K562 (cell line): Measurements from ENCODE around the gene ZNF837. TPM values are rescaled to one million over a fixed set of nuclear protein-coding genes. Genes with fewer than 3 reads are reported as not detected.

Experiments
- ATAC-seq: fragments of 200-7000 bp; cut with Tn5 transposase; 3 replicates; pipeline ENCODE4 v1.9.1; 2020; ENCODE audit warnings: moderate library complexity
- BruUV-seq: library from RNA; stranded (reverse); fragments of 400-500 nt; replicated peaks from 2 replicates; lab custom pipeline; 2021; lab: Mats Ljungman, UMichigan
- CTCF ChIA-PET: fragments of 300-600 bp; formaldehyde crosslinking; extraction: SDS; loops from one replicate; lab custom pipeline; 2021; ENCODE audit warnings: low intra/inter-chr PET ratio; lab: Yijun Ruan, JAX
- POLR2A ChIA-PET: fragments of 300-600, 350-650 bp; sonication (Branson Sonifier 250); formaldehyde crosslinking; extraction: SDS; loops from one replicate; lab custom pipeline; 2021; ENCODE audit warnings: antibody characterized with exemption, inconsistent platforms; lab: Yijun Ruan, JAX
- DNase-seq, 4 experiments: peaks; one replicate each; pipeline versions ENCODE4 v3.0.0 to v3.0.0-alpha.2; 2011 to 2018; ENCODE audit warnings: low spot score in 3 of 4, mixed read lengths in 3 of 4; ENCODE audit errors: extremely low read depth in 1 of 4
- FAIRE-seq: peaks from 2 replicates; lab custom pipeline; 2011; peaks lifted over from hg19 to GRCh38; lab: Jason Lieb, UNC
- H2AFZ ChIP-seq: 2 replicates; pipeline ENCODE4 v1.6.0; 2011; ENCODE audit warnings: low read depth, low read length, control low read depth, inconsistent platforms
- H3K27ac ChIP-seq: fragments of 200-600 bp; 3 replicates; pipeline ENCODE4 v1.8.0; 2011; ENCODE audit warnings: low read depth, mild to moderate bottlenecking, control low read depth, inconsistent platforms, low read length, moderate library complexity, mixed read lengths; ENCODE audit errors: extremely low read depth
- H3K27me3 ChIP-seq, 2 experiments: fragments of 300-600 bp in 1 of 2; 2 replicates in 1 of 2; 3 replicates in 1 of 2; pipeline versions ENCODE4 v1.6.0 to v1.8.0; 2011; ENCODE audit warnings: inconsistent platforms in 2 of 2, low read length in 2 of 2, mild to moderate bottlenecking in 1 of 2, mixed read lengths in 1 of 2, moderate library complexity in 1 of 2; ENCODE audit not compliant: control insufficient read depth in 2 of 2, insufficient read depth in 2 of 2
- H3K36me3 ChIP-seq: fragments of 300-600 bp; 3 replicates; pipeline ENCODE4 v1.8.0; 2011; ENCODE audit warnings: mild to moderate bottlenecking, low read length, inconsistent platforms; ENCODE audit not compliant: control insufficient read depth, insufficient read depth
- H3K4me1 ChIP-seq, 2 experiments: fragments of 200-600 bp in 1 of 2; replicated peaks in 1 of 2; 2 replicates in 1 of 2; 3 replicates in 1 of 2; pipeline versions ENCODE4 v1.5.1 to v1.8.0; 2011; ENCODE audit warnings: inconsistent platforms in 2 of 2, low read length in 2 of 2, mild to moderate bottlenecking in 1 of 2, mixed read lengths in 1 of 2, moderate library complexity in 1 of 2; ENCODE audit not compliant: control insufficient read depth in 2 of 2, insufficient read depth in 2 of 2
- H3K4me2 ChIP-seq: 2 replicates; pipeline ENCODE4 v1.6.1; 2011; ENCODE audit warnings: low read length, control low read depth, inconsistent platforms, mixed read lengths; ENCODE audit not compliant: insufficient read depth
- H3K4me3 ChIP-seq: fragments of 200-600 bp; sonication (generic), shearing (Covaris generic); 2 replicates; pipeline ENCODE4 v1.5.1; 2016; ENCODE audit warnings: control low read depth, inconsistent platforms
- H3K79me2 ChIP-seq: fragments of 200-600 bp; 3 replicates; pipeline ENCODE4 v1.8.0; 2011; ENCODE audit warnings: low read length, inconsistent platforms; ENCODE audit not compliant: control insufficient read depth, insufficient read depth
- H3K9ac ChIP-seq, 2 experiments: 2 replicates each; pipeline versions ENCODE4 v1.6.0 to v1.6.1; 2011; ENCODE audit warnings: low read depth in 2 of 2, low read length in 2 of 2, control low read depth in 1 of 2, inconsistent platforms in 1 of 2, mild to moderate bottlenecking in 1 of 2, mixed read lengths in 1 of 2; ENCODE audit not compliant: insufficient read depth in 1 of 2
- H3K9me1 ChIP-seq: one replicate; pipeline ENCODE4 v1.6.0; 2011; ENCODE audit warnings: inconsistent platforms, mild to moderate bottlenecking, low read length, moderate library complexity; ENCODE audit not compliant: control insufficient read depth, insufficient read depth
- H3K9me3 ChIP-seq: replicated peaks from 2 replicates; pipeline ENCODE4 v1.5.1; 2011; ENCODE audit warnings: low read depth, low read length, inconsistent platforms; ENCODE audit not compliant: control insufficient read depth, insufficient read depth
- H4K20me1 ChIP-seq: replicated peaks from 2 replicates; pipeline ENCODE4 v1.6.1; 2011; ENCODE audit warnings: low read length, inconsistent platforms, mixed read lengths; ENCODE audit not compliant: control insufficient read depth, insufficient read depth
- CTCF ChIP-seq, 3 experiments: IDR thresholded peaks in 2 of 3; conservative IDR thresholded peaks in 1 of 3; 2 replicates each; pipeline ENCODE4 v1.5.1; 2011 to 2012; ENCODE audit warnings: low read length in 3 of 3, mild to moderate bottlenecking in 3 of 3, control low read depth in 2 of 3, improper control_type of control experiment in 1 of 3, inconsistent platforms in 1 of 3, low read depth in 1 of 3, mixed read lengths in 1 of 3, moderate library complexity in 1 of 3; ENCODE audit not compliant: insufficient read depth in 2 of 3
- MNT ChIP-seq, 2 experiments: fragments of 450-650 bp; conservative IDR thresholded peaks; 2 replicates each; pipeline ENCODE4 v1.6.1; 2017; ENCODE audit warnings: mild to moderate bottlenecking in 2 of 2, moderate library complexity in 2 of 2
- NFE2L1 ChIP-seq: fragments of 450-650 bp; IDR thresholded peaks from 2 replicates; pipeline ENCODE4 v1.6.1; 2016; ENCODE audit warnings: missing genetic modification characterization, low read depth, mild to moderate bottlenecking, missing compliant biosample characterization, moderate library complexity, borderline replicate concordance
- NFYB ChIP-seq: IDR thresholded peaks from 2 replicates; pipeline ENCODE4 v1.6.1; 2011; ENCODE audit warnings: mild to moderate bottlenecking, moderate library complexity; ENCODE audit not compliant: insufficient read length; ENCODE audit errors: extremely low read depth
- SIN3B ChIP-seq: fragments of 450-650 bp; IDR thresholded peaks from 2 replicates; pipeline ENCODE4 v1.6.1; 2017; ENCODE audit warnings: low read depth, mild to moderate bottlenecking, moderate library complexity
- SP1 ChIP-seq: sonication (generic); formaldehyde crosslinking; IDR thresholded peaks from 2 replicates; pipeline ENCODE4 v1.8.1; 2022; ENCODE audit warnings: mild to moderate bottlenecking, missing genetic modification reagents
- ZFP36 ChIP-seq: fragments of 150-350 bp; IDR thresholded peaks from 2 replicates; pipeline ENCODE4 v1.6.1; 2018; ENCODE audit warnings: low read length, low read depth; ENCODE audit not compliant: partially characterized antibody
- ZNF12 ChIP-seq: sonication (generic); formaldehyde crosslinking; IDR thresholded peaks from 2 replicates; pipeline ENCODE4 v1.4.0; 2020; ENCODE audit warnings: mild to moderate bottlenecking, missing genetic modification reagents
- ZNF518B ChIP-seq: fragments of 250-450 bp; sonication (Bioruptor Pico); IDR thresholded peaks from 2 replicates; pipeline ENCODE4 v1.5.0; 2021; ENCODE audit warnings: mild to moderate bottlenecking, moderate library complexity
- ZNF785 ChIP-seq: fragments of 250-450 bp; sonication (Bioruptor Pico); IDR thresholded peaks from 2 replicates; pipeline ENCODE4 v1.4.0; 2020; ENCODE audit warnings: mild to moderate bottlenecking
- WGBS: fragments of 100-300 bp; shearing (Covaris generic); methylation state at CpG from one replicate; pipeline ENCODE4 v1.1.6; 2016; ENCODE audit warnings: low coverage, mixed read lengths; ENCODE audit not compliant: insufficient coverage; ENCODE audit errors: missing lambda C conversion rate; 5-methylcytosine and 5-hydroxymethylcytosine counted together
- in situ Hi-C: fragments of 300-500 bp; cut with MboI; formaldehyde crosslinking; loops from 4 replicates; pipeline ENCODE4 v1.15.0; 2018; ENCODE audit warnings: inconsistent platforms, mixed read lengths
- intact Hi-C: fragments of 100-400 bp; cut with micrococcal nuclease; formaldehyde crosslinking; loops from 2 replicates; pipeline ENCODE4 v1.14.2; 2022
- polyA plus RNA-seq, 8 experiments: library from polyadenylated mRNA; depleted of rRNA in 4 of 8; stranded (reverse) in 5 of 8; unstranded in 3 of 8; fragments of >200 nt; fragmentation: Nextera tagmentation in 2 of 8; fragmentation: Illumina TruSeq in 1 of 8; extraction: Ambion mirVana in 2 of 8; extraction: Trizol in 1 of 8; gene quantifications; 2 replicates each; pipeline versions ENCODE4 v1.2.1 to v1.2.3, GENCODE V29; 2011 to 2014; ENCODE audit warnings: inconsistent platforms in 1 of 8, missing spikeins in 1 of 8
- total RNA-seq, 7 experiments: library from RNA; depleted of rRNA in 6 of 7; stranded (reverse); fragments of >200 nt in 6 of 7; fragmentation: Illumina TruSeq in 2 of 7; extraction: Trizol in 2 of 7; gene quantifications; 2 replicates each; pipeline versions ENCODE4 v1.2.1 to v1.2.3, GENCODE V29; 2011 to 2021; ENCODE audit warnings: low replicate concordance in 1 of 7

Gene ZNF837
- total and polyA plus RNA-seq, 9 of the 15 experiments (the other 6 are each of a cell fraction or from before 2014, with no cell fraction given): 0.11 to 2.1 (median 0.57) TPM; not detected in 4

GRCh38 chr19:58385313-58385890, 4.6 kb upstream of the ZNF837 start:
- H3K27ac ChIP-seq: peak overlapping the region; percentile 93
- H3K4me1 ChIP-seq: peaks cover 29 to 44% of the 10 kb centered on the region in 2 experiments
- ChIA-PET POLR2A (interaction anchor here (0.7 to 1.5 kb wide), 3 partner anchors 20 to 50 kb away, joined by 3 read pairs; partner anchors contain the start of gene ZNF497), CTCF (no interaction called here)
- H4K20me1 ChIP-seq: peaks cover 10% of the 10 kb centered on the region
- H3K9ac ChIP-seq: peak overlapping the region; percentile 98 to 99
- H3K79me2 ChIP-seq: peaks cover 61% of the 10 kb centered on the region
- H3K9me3 ChIP-seq: no peaks in the 10 kb centered on the region
- peak overlapping the region; percentile 76 for H2AFZ ChIP-seq
- peak overlapping the region; percentile 100 for H3K4me2 ChIP-seq
- ATAC-seq (no peak), DNase-seq (no peak), FAIRE-seq (no peak)
- 81% methylated on average over 8 of the region's 9 CpGs for WGBS
- H3K27me3 ChIP-seq: no peaks in the 10 kb centered on the region
- in situ Hi-C loops (no loop called here), intact Hi-C loops (loop anchor here (5.0 kb wide), 1 partner anchor 203 kb away; the partner anchor contains the start of gene ZNF274)
- peak overlapping the region; percentile 92 for H3K4me3 ChIP-seq
- H3K36me3 ChIP-seq: peaks cover 27% of the 10 kb centered on the region
- BruUV-seq: no TSS peak
- no peaks in the 10 kb centered on the region for H3K9me1 ChIP-seq
- TF ChIP-seq CTCF (IDR thresholded peaks at IDR 0.05 in 2 of 3, conservative IDR thresholded peaks at IDR 0.05 in 1 of 3; ENCODE audit: insufficient read depth in 2 of 3, low read depth in 1 of 3, low read length in 3 of 3) (0 out of 6 replicates have a peak, but pooled peaks of 1 of the 3 experiments have one; percentile 0), ZNF785 (CRISPR knock-in tag) (no peak), ZFP36 (no peak), NFYB (no peak), ZNF12 (CRISPR knock-in tag) (0 out of 2 replicates have a peak, but pooled peaks have one; percentile 12), MNT (conservative IDR thresholded peaks at IDR 0.05) (no peak), SIN3B (no peak), NFE2L1 (tag) (no peak), SP1 (CRISPR knock-in tag) (no peak), ZNF518B (CRISPR knock-in tag) (no peak)
